Activated CD8-positive, alpha-beta memory T cell treated with anti-CD3 and anti-CD28 coated beads, Interleukin-2, amount 50 U/mL, for 4 hours (primary cell): ENCODE data around the gene ZNF273.
"Not testable (repeated sequence)": the region's sequence is repeated elsewhere in the genome, so short reads cannot be mapped to it uniquely, and the experiment has no call there.

Experiments
- DNase-seq: peaks from one replicate; pipeline ENCODE4 v3.0.0-alpha.2; 2020

The ZNF273 gene

GRCh38 chr7:64947252-64948000 lies 44.4 kb downstream of the ZNF273 start:
- DNase-seq = no peak

GRCh38 chr7:64948774-64949173 lies 45.7 kb downstream of the ZNF273 start:
- not testable (repeated sequence) for DNase-seq

- not testable (repeated sequence) for DNase-seq
These were observed 47.6 kb downstream of the ZNF273 start for GRCh38 chr7:64950673-64951072.

GRCh38 chr7:64951250-64951848 lies 48.3 kb downstream of the ZNF273 start:
- no peak for DNase-seq

GRCh38 chr7:64959072-64959747 lies 56.1 kb downstream of the ZNF273 start:
- DNase-seq = no peak

GRCh38 chr7:64965594-64965993 lies 62.5 kb downstream of the ZNF273 start:
- no peak for DNase-seq

GRCh38 chr7:64978497-64979203 lies 75.6 kb downstream of the ZNF273 start:
- DNase-seq = no peak
